T47D (cell line): ENCODE data around the gene DAZAP1.
"Not testable (repeated sequence)": the region's sequence is repeated elsewhere in the genome, so short reads cannot be mapped to it uniquely, and the experiment has no call there.

Experiments used
- DNase-seq, 2 experiments: peaks; one replicate each; pipeline versions ENCODE4 v3.0.0 to v3.0.0-alpha.2; 2011 to 2012; ENCODE audit warnings: low read depth in 1 of 2, low spot score in 1 of 2
- JUND ChIP-seq: IDR thresholded peaks from 2 replicates; pipeline ENCODE4 v1.6.1; 2012; ENCODE audit warnings: low read depth
- in situ Hi-C: cut with HindIII; loops from 2 replicates; pipeline ENCODE4 v1.10.0; 2016; ENCODE audit warnings: low sequenced_read_pairs, low pct_unique_long_range_greater_than_20kb

Gene DAZAP1

GRCh38 chr19:1430246-1430645, 22.9 kb downstream of the DAZAP1 start:
- DNase-seq = no peak
- in situ Hi-C loops = no loop called here
- TF ChIP-seq JUND = no peak

GRCh38 chr19:1431759-1432506, 24.5 kb downstream of the DAZAP1 start:
- no peak for DNase-seq
- no peak for TF ChIP-seq JUND
- in situ Hi-C loops = no loop called here

DNA sequence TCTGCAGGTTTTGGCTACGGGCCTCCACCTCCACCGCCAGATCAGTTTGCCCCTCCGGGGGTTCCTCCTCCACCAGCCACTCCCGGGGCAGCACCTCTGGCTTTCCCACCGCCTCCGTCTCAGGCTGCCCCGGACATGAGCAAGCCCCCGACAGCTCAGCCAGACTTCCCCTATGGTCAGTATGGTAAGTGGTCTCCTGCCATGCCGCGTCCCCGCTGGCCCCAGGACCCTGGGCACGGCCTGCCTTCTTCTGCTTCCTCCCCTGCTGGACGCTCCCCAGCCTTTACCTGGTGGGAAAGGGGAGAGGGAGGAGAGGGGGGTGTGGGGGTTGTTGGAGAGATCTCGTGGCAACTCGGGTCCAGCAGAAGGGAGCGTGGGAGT, 25.1 kb downstream of the DAZAP1 start:
- no peak for TF ChIP-seq JUND
- in situ Hi-C loops = no loop called here
- DNase-seq = no peak

DNA sequence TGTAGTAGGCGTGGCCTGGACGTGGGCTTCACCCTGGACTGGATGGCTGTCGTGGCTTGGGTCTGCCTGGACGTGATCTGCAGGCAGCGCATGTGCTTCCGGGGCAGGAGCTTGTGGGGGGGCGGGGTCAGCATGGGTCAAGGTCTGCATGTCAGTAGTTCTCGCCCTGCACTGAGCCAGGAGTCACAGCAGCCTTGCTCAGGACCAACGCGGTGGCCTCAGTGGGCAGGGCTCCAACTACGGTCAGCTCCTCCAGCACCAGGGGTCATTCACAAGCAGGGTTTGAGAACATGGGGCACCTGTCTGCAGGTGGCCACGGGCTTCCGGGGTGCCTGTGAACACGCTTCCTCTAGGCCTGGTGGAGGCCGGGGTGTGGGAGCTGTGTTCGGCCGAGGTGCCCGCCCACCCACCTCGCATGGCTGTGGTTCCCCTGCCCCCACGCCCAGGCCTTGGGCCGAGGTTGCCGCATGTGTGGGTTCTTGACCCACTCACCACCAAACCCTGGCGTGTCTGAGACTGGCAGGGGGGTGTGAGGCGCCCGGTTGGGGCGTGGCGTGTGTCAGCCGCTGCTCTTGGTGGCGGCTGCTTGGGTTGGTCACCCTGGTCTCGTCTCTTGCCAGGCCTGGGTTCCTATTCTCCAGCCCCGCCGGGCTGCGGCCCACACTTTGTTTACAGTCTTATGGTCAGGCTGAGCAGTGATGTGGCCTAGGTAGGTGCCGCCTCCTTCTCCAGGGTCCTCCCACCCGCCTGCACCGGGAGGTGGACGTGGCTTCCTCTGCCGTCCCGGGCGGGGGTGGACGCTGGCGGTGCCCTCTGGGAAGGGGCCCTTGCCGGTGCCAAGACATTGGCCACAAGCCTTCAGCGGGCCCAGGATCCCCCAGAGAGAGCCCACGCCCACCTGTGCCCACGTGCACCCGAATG, 26.0 kb downstream of the DAZAP1 start:
- in situ Hi-C loops = no loop called here
- no peak for DNase-seq
- no peak for TF ChIP-seq JUND

DNA sequence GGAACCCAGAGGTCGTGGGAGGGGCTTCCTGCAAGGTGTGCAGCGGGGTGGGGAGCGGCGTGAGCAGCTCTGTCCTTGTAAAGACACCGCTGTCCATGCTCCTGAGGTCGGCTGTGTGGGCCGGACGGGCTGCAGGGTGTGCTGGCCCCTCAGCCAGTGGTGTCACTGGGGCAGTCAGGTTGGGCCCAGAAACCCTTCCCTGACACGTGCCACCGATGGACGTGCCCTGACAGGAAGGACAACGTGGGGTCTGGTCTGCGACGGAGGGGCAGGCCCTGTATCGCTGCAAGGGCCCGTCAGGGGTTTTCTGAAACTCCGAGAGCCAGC, 26.6 kb downstream of the DAZAP1 start:
- DNase-seq = no peak
- no peak for TF ChIP-seq JUND
- in situ Hi-C loops = no loop called here

DNA sequence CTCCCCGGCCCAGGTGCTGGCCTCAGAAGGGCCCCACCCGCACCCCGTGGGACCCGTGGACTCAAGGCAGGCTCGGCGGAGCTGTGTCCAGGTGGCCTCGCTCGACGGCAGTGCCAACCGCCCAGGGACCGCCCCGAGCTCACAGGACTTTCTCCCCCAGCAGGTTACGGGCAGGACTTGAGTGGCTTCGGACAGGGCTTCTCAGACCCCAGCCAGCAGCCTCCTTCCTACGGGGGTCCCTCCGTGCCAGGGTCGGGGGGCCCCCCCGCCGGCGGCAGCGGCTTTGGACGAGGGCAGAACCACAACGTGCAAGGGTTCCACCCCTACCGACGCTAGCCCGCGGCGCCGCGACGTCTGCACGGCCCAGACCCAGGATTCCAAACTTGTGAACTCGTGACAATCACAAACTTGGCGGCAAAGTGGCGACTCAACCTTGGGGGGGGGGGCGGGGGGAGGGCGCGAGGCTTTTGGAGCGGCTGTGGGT, 27.2 kb downstream of the DAZAP1 start:
- in situ Hi-C loops = no loop called here
- DNase-seq = no peak
- no peak for TF ChIP-seq JUND

DNA sequence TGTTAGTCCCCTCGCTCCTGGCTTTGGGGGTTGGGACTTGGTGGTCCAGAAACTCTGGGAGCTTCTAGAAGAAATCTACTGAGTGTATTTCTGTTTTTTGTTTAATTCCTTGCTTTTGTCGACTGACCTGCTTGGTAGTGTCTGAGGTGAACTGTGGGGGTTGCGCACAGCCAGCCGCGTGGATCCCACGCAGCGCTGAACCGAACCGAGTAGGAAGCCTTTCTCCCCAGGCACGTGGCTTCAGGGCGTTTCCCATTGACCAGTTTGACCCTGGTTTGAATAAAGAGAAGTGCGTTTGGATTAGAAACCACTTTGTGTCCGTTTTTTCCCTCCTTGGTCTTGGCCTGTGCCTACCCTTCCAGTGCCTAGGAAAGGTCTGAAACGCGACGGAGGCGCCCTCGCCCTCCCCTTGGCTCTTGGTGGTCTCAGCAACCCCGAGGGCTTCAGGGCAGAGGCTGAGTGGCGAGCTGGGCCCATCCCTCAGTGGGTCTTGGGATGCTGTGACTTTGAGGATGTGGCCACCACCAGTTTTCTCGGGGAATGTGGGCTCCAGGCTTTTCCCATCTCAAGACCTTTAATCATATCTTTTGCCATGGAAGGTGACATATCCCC, 28.1 kb downstream of the DAZAP1 start:
- in situ Hi-C loops = no loop called here
- no peak for DNase-seq
- no peak for TF ChIP-seq JUND

GRCh38 chr19:1437609-1438008, 30.2 kb downstream of the DAZAP1 start:
- no peak for TF ChIP-seq JUND
- no peak for DNase-seq
- in situ Hi-C loops = no loop called here

GRCh38 chr19:1438035-1438932, 30.9 kb downstream of the DAZAP1 start, which contains the start of gene RPS15:
TSS of gene RPS15 (plus strand) at chr19:1438396. CDS start at chr19:1438426, 30 bp downstream.
- DNase-seq = peak; percentile 86 to 93
- no peak for TF ChIP-seq JUND
- in situ Hi-C loops = no loop called here

DNA sequence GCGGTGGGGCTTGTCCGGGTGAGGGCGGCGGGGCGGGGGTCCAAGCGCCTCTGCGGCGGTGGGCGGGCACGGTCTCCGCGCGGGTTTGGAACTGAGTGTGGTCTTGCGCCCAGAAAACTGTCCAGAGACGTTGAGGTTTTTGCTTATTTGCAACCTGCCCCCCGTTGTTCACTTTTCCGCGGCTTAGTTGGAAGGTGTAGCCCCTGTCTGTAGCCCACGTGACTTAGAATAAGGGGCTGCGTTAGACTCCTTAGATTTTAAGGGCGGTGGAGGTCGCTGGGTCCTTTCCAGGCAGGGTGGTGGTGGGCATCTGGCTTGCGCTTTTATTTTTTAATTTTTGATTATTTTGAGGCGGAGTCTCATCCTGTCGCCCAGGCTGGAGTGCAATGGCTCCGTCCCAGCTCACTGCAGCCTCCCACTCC, 31.6 kb downstream of the DAZAP1 start:
- TF ChIP-seq JUND = no peak
- in situ Hi-C loops = no loop called here
- no peak for DNase-seq

DNA sequence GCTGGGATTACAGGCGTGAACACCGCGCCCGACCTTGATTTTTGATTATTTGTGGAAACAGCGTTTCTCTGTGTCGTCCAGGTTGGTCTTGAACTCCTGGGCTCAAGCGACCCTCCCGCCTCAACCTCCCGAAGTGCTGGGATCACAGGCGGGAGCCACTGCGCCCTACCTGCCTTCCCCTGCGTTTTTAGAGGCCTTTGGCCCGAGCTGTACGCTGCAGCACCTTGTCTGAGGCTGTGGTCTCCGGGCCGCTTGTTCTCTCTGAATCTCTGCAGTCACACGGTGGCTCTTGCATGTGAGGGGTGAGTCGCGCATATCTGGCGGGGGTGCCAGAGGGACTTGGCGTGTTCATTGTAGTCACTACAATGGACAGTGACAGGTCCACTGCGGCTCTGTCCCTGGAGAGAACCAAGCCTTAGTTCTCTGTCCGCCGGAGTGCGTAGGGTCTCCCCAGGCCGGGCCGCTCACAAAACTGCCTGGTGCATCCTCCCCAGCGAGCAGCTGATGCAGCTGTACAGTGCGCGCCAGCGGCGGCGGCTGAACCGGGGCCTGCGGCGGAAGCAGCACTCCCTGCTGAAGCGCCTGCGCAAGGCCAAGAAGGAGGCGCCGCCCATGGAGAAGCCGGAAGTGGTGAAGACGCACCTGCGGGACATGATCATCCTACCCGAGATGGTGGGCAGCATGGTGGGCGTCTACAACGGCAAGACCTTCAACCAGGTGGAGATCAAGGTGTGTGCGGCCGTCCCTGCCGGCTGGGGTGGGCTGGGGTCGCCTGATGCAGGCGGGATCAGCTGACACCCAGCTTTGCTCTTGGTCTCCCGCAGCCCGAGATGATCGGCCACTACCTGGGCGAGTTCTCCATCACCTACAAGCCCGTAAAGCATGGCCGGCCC, 32.4 kb downstream of the DAZAP1 start:
- in situ Hi-C loops, DNase-seq: not testable (repeated sequence)
